ENCODE measurements around the gene NUDT21.
A peak's percentile ranks its signal among the peaks of the same experiment; 100 is the strongest.

The NUDT21 gene

DNA sequence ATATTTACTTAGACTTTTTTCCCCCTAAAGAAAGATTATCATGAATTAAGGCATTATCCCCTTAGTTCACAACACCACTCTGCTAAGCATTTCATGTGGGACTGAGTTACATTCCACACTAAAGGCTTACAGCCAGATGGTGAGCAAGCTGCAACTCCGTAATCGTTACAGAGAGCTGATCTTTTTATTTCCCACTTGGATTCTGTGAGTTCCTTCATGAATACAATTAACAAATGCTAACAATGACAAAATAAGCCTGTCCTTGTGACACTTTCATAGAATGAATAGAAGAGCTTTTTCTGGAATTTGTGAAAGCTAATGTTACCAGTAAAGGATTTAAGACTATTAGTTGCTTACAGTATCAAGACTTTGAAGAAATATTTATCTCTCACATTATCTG, 9.0 kb upstream of the NUDT21 start:
- no peak for DNase-seq

- DNase-seq, result no peak
Observed at GRCh38 chr16:56457927-56458470, 6.9 kb upstream of the NUDT21 start.

- peak; percentile 18 for DNase-seq
Observed at GRCh38 chr16:56451753-56452689, 889 bp upstream of the NUDT21 start.

- DNase-seq, result no peak
Observed at GRCh38 chr16:56450275-56450985, 702 bp downstream of the NUDT21 start.

- DNase-seq, result no peak
Observed at GRCh38 chr16:56448005-56448404, 3.1 kb downstream of the NUDT21 start.

GRCh38 chr16:56447286-56447685, 3.8 kb downstream of the NUDT21 start:
- DNase-seq, result no peak

DNA sequence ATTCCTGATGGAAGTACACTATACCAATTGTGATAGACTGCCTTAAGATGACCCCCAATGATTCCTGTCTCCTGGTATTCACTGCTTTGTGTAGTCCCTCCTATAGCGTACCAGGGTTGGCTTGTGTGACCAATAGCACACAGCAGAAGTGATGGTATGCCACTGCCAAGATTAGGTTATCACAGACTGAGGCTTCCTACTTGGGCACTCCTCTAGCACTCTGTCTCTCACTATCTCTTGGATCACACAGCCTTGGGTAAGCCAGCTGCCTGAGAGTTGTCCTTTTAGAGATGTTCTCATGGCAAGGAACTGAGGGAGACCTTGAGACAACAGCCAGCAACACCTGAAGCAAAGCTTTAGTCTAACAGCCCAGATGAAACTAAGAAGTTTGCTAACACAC, 13.1 kb downstream of the NUDT21 start:
- DNase-seq, result no peak

- no peak for DNase-seq
Observed at GRCh38 chr16:56436258-56436657, 14.9 kb downstream of the NUDT21 start.

- no peak for DNase-seq
Observed at GRCh38 chr16:56428091-56428490, 23.0 kb downstream of the NUDT21 start.

GRCh38 chr16:56426585-56426984, 24.5 kb downstream of the NUDT21 start:
- DNase-seq, result no peak

DNA sequence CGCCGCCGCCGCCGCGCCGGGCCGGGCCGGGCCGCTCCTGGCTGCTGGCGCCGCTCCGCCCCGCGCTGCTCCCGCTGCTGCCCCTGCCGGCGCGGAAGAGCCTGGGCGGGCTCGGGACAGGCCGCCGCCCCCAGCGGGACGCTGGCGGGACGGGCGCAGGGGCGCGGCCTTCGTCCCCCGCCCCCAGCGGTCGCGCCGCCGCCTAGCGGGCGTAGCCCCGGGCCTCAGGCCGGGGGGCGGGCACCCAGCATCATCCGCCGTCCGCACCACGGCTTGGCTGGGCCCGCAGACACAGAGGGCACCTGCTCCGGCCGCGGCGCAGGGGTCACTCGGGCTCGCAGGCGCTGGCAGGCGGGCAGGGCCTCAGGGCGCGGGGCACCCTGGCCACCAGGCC, 25.7 kb downstream of the NUDT21 start, which contains the start of gene AMFR:
Gene AMFR, minus strand, starts transcription at position 107 of the 394 bp plus-strand sequence. CDS start 218 bp downstream, outside the sequence.
- peak; percentile 35 for DNase-seq

GRCh38 chr16:56424791-56425438, 26.2 kb downstream of the NUDT21 start:
- no peak for DNase-seq

DNA sequence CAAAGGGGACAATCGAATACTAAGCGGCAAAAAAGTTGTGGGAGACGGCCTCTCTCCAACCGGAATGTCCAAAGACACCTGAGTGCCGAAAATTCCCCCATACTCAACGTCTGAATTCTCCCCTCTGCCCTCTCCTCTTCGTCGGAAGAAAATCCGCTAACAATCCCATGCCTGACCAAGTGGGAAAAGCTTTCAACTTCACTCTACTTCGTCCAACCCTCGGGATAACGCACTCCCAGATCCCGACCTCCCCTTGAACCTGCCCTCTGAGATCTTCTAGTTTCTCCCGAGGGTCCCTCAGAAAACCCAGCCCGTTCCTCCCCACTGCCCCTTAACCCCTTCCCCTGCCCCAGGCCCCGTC, 26.7 kb downstream of the NUDT21 start:
- no peak for DNase-seq

- DNase-seq, result no peak
Observed at GRCh38 chr16:56423584-56424403, 27.3 kb downstream of the NUDT21 start.

DNA sequence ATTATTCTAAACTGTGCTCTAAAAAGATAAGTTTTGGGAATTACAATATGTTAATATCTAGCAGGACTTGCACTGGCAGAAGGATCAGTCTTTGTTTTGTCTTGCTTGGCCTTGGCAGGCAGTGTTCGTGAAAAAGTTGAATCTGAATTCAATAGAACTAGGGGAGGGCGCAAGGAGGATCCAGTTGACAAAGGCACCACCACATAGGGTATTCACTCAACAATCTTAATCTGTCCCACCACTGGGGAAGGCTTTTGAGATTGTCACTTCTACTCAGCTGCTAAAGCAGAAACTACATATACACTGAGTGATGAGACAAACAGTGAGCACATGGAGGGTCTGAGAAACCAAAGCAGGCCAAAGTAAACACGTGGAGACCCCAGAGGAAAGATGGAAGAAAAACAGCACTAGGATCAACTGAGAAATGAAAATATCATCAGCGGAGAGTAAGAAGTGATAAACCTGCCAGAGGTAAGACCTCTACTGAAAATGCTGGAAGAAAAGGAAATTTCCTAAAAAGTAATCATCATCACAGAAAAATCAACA, 28.2 kb downstream of the NUDT21 start:
- no peak for DNase-seq

- no peak for DNase-seq
Observed at GRCh38 chr16:56421976-56422669, 29.0 kb downstream of the NUDT21 start.

- DNase-seq, result no peak
Observed at GRCh38 chr16:56421313-56421712, 29.8 kb downstream of the NUDT21 start.

DNA sequence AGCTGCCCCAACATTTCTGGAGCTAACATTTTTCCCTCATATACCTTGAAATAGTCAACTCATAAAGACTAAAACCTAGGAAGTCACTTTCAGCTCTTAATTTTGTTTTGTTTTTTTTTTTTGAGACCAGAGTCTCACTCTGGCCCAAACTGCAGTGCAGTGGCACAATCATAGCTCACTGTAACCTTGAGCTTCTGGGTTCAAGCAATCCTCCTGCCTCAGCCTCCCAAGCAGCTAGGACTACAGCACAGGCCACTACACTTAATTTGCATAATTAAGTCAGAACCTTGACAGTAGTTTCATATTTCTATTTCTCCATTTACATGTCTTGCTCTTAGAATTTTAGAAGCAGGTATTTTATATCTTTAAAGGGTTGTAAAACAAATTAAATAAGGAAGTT, 30.5 kb downstream of the NUDT21 start:
- no peak for DNase-seq

DNA sequence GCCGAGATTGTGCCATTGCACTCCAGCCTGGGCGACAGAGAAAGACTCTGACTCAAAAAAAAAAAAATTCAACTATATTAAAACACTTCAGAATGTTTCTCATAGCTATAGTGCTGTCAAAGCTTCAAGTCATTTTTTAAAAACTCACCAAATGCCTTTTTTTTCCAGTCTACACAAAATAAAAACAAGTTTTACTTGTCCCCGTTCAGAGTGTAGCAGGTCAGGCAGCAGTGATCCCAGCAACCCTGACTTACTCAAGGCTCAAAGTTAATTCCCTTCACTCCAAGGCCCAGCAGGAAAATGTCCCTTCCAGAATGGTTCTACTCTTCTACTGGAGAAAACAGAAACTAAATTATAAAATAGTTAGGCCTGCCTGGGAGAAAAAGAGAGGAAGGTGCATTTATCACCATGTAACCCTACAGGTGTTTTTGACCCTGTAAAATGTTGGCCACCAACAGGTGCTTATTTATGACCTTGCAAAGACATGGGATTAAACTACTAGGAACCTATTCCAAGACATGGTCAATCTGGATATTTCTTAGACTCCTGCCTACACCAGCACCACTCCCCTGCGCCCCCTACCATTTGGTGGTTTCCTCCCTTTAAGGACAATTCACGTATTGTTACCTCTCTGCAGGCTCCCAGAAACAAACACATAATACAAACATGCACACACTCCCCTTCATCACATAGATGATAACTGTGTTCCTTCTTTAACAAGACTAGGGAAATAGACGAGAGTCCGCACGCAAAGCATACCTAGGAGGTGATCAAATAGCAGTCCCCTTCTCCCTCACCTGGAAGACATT, 31.2 kb downstream of the NUDT21 start:
- DNase-seq, result no peak

DNA sequence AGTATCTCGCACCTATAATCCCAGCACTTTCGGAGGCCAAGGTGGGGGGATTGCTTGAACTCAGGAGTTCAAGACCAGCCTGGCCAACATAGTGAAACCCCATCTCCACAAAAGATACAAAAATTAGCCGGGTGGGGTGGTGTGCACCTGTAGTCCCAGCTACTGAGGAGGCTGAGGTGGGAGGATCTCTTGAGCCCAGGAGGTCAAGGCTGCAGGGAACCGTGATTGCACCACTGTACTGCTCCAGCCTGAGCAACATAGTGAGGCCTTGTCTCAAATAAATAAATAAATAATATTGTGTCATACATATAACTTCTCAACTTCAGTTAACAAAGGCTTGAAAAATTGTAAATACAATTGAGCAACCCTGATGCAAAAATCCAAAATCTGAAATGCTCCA, 34.0 kb downstream of the NUDT21 start:
- no peak for DNase-seq

- no peak for DNase-seq
Observed at GRCh38 chr16:56415875-56416274, 35.3 kb downstream of the NUDT21 start.
